GM23338 (cell line): ENCODE measurements around the gene CYP26C1.

Source experiments
- CREB1 ChIP-seq: fragments of 250-450 bp; sonication (Bioruptor Pico); IDR thresholded peaks from 2 replicates; pipeline ENCODE4 v1.5.0; 2020; ENCODE audit warnings: low read depth, mild to moderate bottlenecking, moderate library complexity
- CTCF ChIP-seq, 2 experiments: fragments of 200-600 bp in 1 of 2; sonication (generic) in 1 of 2; conservative IDR thresholded peaks; 2 replicates each; pipeline versions ENCODE4 v1.5.1 to v1.6.1; 2016 to 2017; ENCODE audit warnings: antibody characterized with exemption in 2 of 2, low read depth in 2 of 2, mild to moderate bottlenecking in 2 of 2, moderate library complexity in 1 of 2
- EZH2 ChIP-seq: fragments of 200-600 bp; sonication (generic); IDR thresholded peaks from one replicate; pipeline ENCODE4 v1.8.0; 2017; ENCODE audit warnings: antibody characterized with exemption, mild to moderate bottlenecking, low read depth; ENCODE audit not compliant: unreplicated experiment
- EZH2phosphoT487 ChIP-seq: fragments of 200-600 bp; sonication (generic); IDR thresholded peaks from one replicate; pipeline ENCODE4 v1.8.1; 2018; ENCODE audit warnings: antibody characterized with exemption; ENCODE audit not compliant: unreplicated experiment
- JUNB ChIP-seq: IDR thresholded peaks from one replicate; pipeline ENCODE4 v1.6.1; 2016; ENCODE audit warnings: antibody characterized with exemption; ENCODE audit not compliant: unreplicated experiment
- REST ChIP-seq: IDR thresholded peaks from one replicate; pipeline ENCODE4 v1.6.1; 2018; ENCODE audit warnings: antibody characterized with exemption; ENCODE audit not compliant: unreplicated experiment

- TF ChIP-seq CTCF (conservative IDR thresholded peaks at IDR 0.05; ENCODE audit: low read depth in 2 of 2) (peak in 1 of 2 experiments; percentile 31; a peak in 2 of 4 replicates), CREB1 (no peak), REST (no peak), EZH2 (peak; percentile 75), EZH2phosphoT487 (no peak), JUNB (no peak)
Measured at GRCh38 chr10:93059975-93060886, at the start of gene CYP26C1.
